ENCODE results near the gene DIAPH1. TPM values are rescaled to one million over a fixed set of nuclear protein-coding genes. Genes with fewer than 3 reads are reported as not detected.

The DIAPH1 gene
- total RNA-seq, 1 experiment from 2014 or later = 142 TPM

DNA sequence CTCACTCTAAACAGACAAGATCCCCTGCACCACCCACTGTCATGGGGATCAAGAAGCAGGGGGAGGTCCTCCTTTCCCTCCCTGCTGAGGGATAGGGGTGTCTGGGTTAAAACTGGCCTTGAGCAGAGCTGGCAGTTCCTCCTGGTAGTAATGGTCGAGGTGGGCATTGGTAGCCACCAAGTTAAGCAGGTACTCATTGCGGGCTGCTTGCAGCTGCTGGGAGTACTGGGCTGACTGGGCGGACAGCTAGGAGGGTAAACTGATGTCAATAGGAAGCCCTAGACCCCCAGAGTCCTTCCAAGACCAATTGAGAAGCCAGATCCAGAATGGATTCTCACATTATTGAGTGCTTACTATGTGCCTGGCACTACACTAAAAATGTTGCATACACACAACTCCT lies 29.1 kb upstream of the DIAPH1 start:
- RAD21 ChIA-PET (ENCODE audit: low non-redundant PET in 1 of 2, low total read pairs in 2 of 2, uncharacterized antibody in 2 of 2, unreplicated experiment in 2 of 2) = no interaction called here
- no TSS peak for BruUV-seq (replicated peaks)
- TF ChIP-seq SP1 (IDR thresholded peaks at IDR 0.05; ENCODE audit: low read depth) (no peak), POLR2AphosphoS5 (IDR thresholded peaks at IDR 0.05; ENCODE audit: low read depth, low read length) (no peak), SIN3A (IDR thresholded peaks at IDR 0.05; ENCODE audit: low read depth) (no peak), ZBTB33 (IDR thresholded peaks at IDR 0.05; ENCODE audit: extremely low read depth, insufficient replicate concordance, low read length) (no peak), ZFX (IDR thresholded peaks at IDR 0.05) (no peak), CEBPB (IDR thresholded peaks at IDR 0.05; ENCODE audit: low read depth) (no peak), EZH2 (IDR thresholded peaks at IDR 0.05) (no peak), CBX3 (IDR thresholded peaks at IDR 0.05; ENCODE audit: low read depth) (no peak), RAD21 (IDR thresholded peaks at IDR 0.05; ENCODE audit: low read depth) (no peak), SRF (IDR thresholded peaks at IDR 0.05; ENCODE audit: low read depth) (no peak), EGR1 (IDR thresholded peaks at IDR 0.05; ENCODE audit: low read depth) (no peak)
- TF ChIP-seq, protein P1, sequence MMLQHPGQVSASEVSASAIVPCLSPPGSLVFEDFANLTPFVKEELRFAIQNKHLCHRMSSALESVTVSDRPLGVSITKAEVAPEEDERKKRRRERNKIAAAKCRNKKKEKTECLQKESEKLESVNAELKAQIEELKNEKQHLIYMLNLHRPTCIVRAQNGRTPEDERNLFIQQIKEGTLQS (IDR thresholded peaks at IDR 0.05) = no peak
- TF ChIP-seq, protein P2, sequence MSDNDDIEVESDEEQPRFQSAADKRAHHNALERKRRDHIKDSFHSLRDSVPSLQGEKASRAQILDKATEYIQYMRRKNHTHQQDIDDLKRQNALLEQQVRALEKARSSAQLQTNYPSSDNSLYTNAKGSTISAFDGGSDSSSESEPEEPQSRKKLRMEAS (IDR thresholded peaks at IDR 0.05) = no peak

More for the DNA sequence above, 29.1 kb upstream of the DIAPH1 start:
- intact Hi-C loops (cut with micrococcal nuclease) = no loop called here
- H3K9me3 ChIP-seq (ENCODE audit: control insufficient read depth in 1 of 2, insufficient read depth in 1 of 2, low read depth in 1 of 2, low read length in 2 of 2) = no peaks in the 10 kb centered on the region
- H3K27ac ChIP-seq (ENCODE audit: low read depth, low read length) = no peak overlapping the region
- H3K27me3 ChIP-seq (ENCODE audit: insufficient read depth, low read length) = no peaks in the 10 kb centered on the region
- no peaks in the 10 kb centered on the region for H3K79me2 ChIP-seq (ENCODE audit: insufficient read depth, low read length)
- H2AFZ ChIP-seq (ENCODE audit: low read depth, low read length, poor library complexity, severe bottlenecking) = no peak overlapping the region
- peaks cover 0 to 18% of the 10 kb centered on the region in 2 experiments; a peak in 2 of 4 replicates for H3K4me1 ChIP-seq (ENCODE audit: control insufficient read depth in 1 of 2, insufficient read depth in 2 of 2, low read length in 2 of 2)
- no peak overlapping the region for H3K4me2 ChIP-seq (ENCODE audit: low read length)
- H3K36me3 ChIP-seq (ENCODE audit: control insufficient read depth in 1 of 2, insufficient read depth in 2 of 2, low read length in 2 of 2) = peaks cover 2 to 3% of the 10 kb centered on the region in 2 experiments; a peak in 2 of 4 replicates
- H4K20me1 ChIP-seq (ENCODE audit: insufficient read depth) = no peaks in the 10 kb centered on the region
- H3K4me3 ChIP-seq (replicated peaks in 1 of 2; ENCODE audit: low read depth in 1 of 2, low read length in 2 of 2) = no peak overlapping the region
- DNase-seq (ENCODE audit: low read depth, low spot score) (no peak), ATAC-seq (no peak)
- ChIA-PET CTCF (no interaction called here), POLR2A (no interaction called here)
- no peak overlapping the region for H3K9ac ChIP-seq (ENCODE audit: low read length)
- no peaks in the 10 kb centered on the region for H3K9me2 ChIP-seq (ENCODE audit: insufficient read depth)

Data from HCT116 (cell line).